ENCODE results near the gene ECM2. TPM values are rescaled to one million over a fixed set of nuclear protein-coding genes. Genes with fewer than 3 reads are reported as not detected.
A peak's percentile ranks its signal among the peaks of the same experiment; 100 is the strongest.

ECM2 gene
- total and polyA plus RNA-seq, 2 experiments from 2014 or later: 2.4 to 4.5 TPM

GRCh38 chr9:92476962-92477361, 58.8 kb downstream of the ECM2 start:
- Histone ChIP-seq H3K4me3 (no peak overlapping the region), H3K9me2 (ENCODE audit: insufficient read depth) (no peaks in the 10 kb centered on the region), H3K4me2 (ENCODE audit: unreplicated experiment) (no peak overlapping the region), H3K27ac (no peak overlapping the region), H3K79me2 (ENCODE audit: insufficient read depth) (no peaks in the 10 kb centered on the region), H3K9me3 (ENCODE audit: low read depth) (no peaks in the 10 kb centered on the region), H3K36me3 (ENCODE audit: low read depth) (no peaks in the 10 kb centered on the region), H3K9ac (no peak overlapping the region), H3F3A (ENCODE audit: insufficient read depth) (peaks cover 12% of the 10 kb centered on the region), H4K20me1 (ENCODE audit: insufficient read depth) (no peaks in the 10 kb centered on the region), H2AFZ (no peak overlapping the region), H3K27me3 (replicated peaks; ENCODE audit: insufficient read depth) (no peaks in the 10 kb centered on the region), H3K4me1 (ENCODE audit: insufficient read depth) (peaks cover 24% of the 10 kb centered on the region)
- TF ChIP-seq EZH2 (IDR thresholded peaks at IDR 0.05; ENCODE audit: insufficient read depth, poor library complexity, severe bottlenecking) (no peak), EZH2phosphoT487 (IDR thresholded peaks at IDR 0.05; ENCODE audit: insufficient read depth, low read depth) (no peak)
- DNase-seq: no peak
- 100% methylated on average over 1 of the region's 1 CpG for WGBS, 2 experiments (ENCODE audit: low coverage in 1 of 2, low lambda C conversion rate in 2 of 2, missing lambda C conversion rate in 2 of 2)
- in situ Hi-C loops (cut with MboI): no loop called here

GRCh38 chr9:92474587-92474986, 61.2 kb downstream of the ECM2 start:
- Histone ChIP-seq H3K79me2 (ENCODE audit: insufficient read depth) (no peaks in the 10 kb centered on the region), H3K9me3 (ENCODE audit: low read depth) (no peaks in the 10 kb centered on the region), H3K9me2 (ENCODE audit: insufficient read depth) (no peaks in the 10 kb centered on the region), H3K27ac (no peak overlapping the region), H3K27me3 (replicated peaks; ENCODE audit: insufficient read depth) (no peaks in the 10 kb centered on the region), H3K4me2 (ENCODE audit: unreplicated experiment) (no peak overlapping the region), H3K4me1 (ENCODE audit: insufficient read depth) (no peaks in the 10 kb centered on the region), H3F3A (ENCODE audit: insufficient read depth) (no peaks in the 10 kb centered on the region), H3K4me3 (no peak overlapping the region), H4K20me1 (ENCODE audit: insufficient read depth) (no peaks in the 10 kb centered on the region), H3K36me3 (ENCODE audit: low read depth) (no peaks in the 10 kb centered on the region), H2AFZ (no peak overlapping the region), H3K9ac (no peak overlapping the region)
- no peak for DNase-seq
- no peak for TF ChIP-seq EZH2 (IDR thresholded peaks at IDR 0.05; ENCODE audit: insufficient read depth, poor library complexity, severe bottlenecking)
- no peak for TF ChIP-seq EZH2phosphoT487 (IDR thresholded peaks at IDR 0.05; ENCODE audit: insufficient read depth, low read depth)
- 96 to 98% methylated on average over 3 of the region's 3 CpGs for WGBS, 2 experiments (ENCODE audit: low coverage in 1 of 2, low lambda C conversion rate in 2 of 2, missing lambda C conversion rate in 2 of 2)
- in situ Hi-C loops (cut with MboI): no loop called here

GRCh38 chr9:92468206-92468605, 67.6 kb downstream of the ECM2 start:
- H3F3A ChIP-seq (ENCODE audit: insufficient read depth): peaks cover 26% of the 10 kb centered on the region
- H3K27me3 ChIP-seq (replicated peaks; ENCODE audit: insufficient read depth): no peaks in the 10 kb centered on the region
- peak overlapping the region; percentile 1; the same call in 1 of the 2 replicates for H2AFZ ChIP-seq
- H3K4me2 ChIP-seq (ENCODE audit: unreplicated experiment): peak overlapping the region; percentile 9
- no peaks in the 10 kb centered on the region for H4K20me1 ChIP-seq (ENCODE audit: insufficient read depth)
- no peak for TF ChIP-seq EZH2phosphoT487 (IDR thresholded peaks at IDR 0.05; ENCODE audit: insufficient read depth, low read depth)
- no peak for TF ChIP-seq EZH2 (IDR thresholded peaks at IDR 0.05; ENCODE audit: insufficient read depth, poor library complexity, severe bottlenecking)
- no peak overlapping the region for H3K4me3 ChIP-seq
- no peak overlapping the region for H3K9ac ChIP-seq
- H3K9me2 ChIP-seq (ENCODE audit: insufficient read depth): no peaks in the 10 kb centered on the region
- H3K9me3 ChIP-seq (ENCODE audit: low read depth): no peaks in the 10 kb centered on the region
- H3K4me1 ChIP-seq (ENCODE audit: insufficient read depth): peaks cover 27% of the 10 kb centered on the region
- in situ Hi-C loops (cut with MboI): no loop called here
- DNase-seq: peak; percentile 85
- H3K36me3 ChIP-seq (ENCODE audit: low read depth): no peaks in the 10 kb centered on the region
- 60 to 65% methylated on average over 2 of the region's 2 CpGs for WGBS, 2 experiments (ENCODE audit: low coverage in 1 of 2, low lambda C conversion rate in 2 of 2, missing lambda C conversion rate in 2 of 2)
- H3K79me2 ChIP-seq (ENCODE audit: insufficient read depth): no peaks in the 10 kb centered on the region
- H3K27ac ChIP-seq: peak overlapping the region; percentile 33

- Histone ChIP-seq H3K27ac (peak overlapping the region; percentile 33), H3K4me1 (ENCODE audit: insufficient read depth) (peaks cover 30% of the 10 kb centered on the region), H2AFZ (peak overlapping the region; percentile 1; the same call in 1 of the 2 replicates), H3K9ac (no peak overlapping the region), H3K4me2 (ENCODE audit: unreplicated experiment) (no peak overlapping the region), H3K79me2 (ENCODE audit: insufficient read depth) (no peaks in the 10 kb centered on the region), H3F3A (ENCODE audit: insufficient read depth) (peaks cover 26% of the 10 kb centered on the region), H3K9me3 (ENCODE audit: low read depth) (no peaks in the 10 kb centered on the region), H3K27me3 (replicated peaks; ENCODE audit: insufficient read depth) (no peaks in the 10 kb centered on the region), H4K20me1 (ENCODE audit: insufficient read depth) (no peaks in the 10 kb centered on the region), H3K36me3 (ENCODE audit: low read depth) (no peaks in the 10 kb centered on the region), H3K4me3 (no peak overlapping the region), H3K9me2 (ENCODE audit: insufficient read depth) (no peaks in the 10 kb centered on the region)
- DNase-seq: peak; percentile 5
- WGBS, 2 experiments (ENCODE audit: low coverage in 1 of 2, low lambda C conversion rate in 2 of 2, missing lambda C conversion rate in 2 of 2): 47 to 62% methylated on average over 2 of the region's 2 CpGs
- TF ChIP-seq EZH2 (IDR thresholded peaks at IDR 0.05; ENCODE audit: insufficient read depth, poor library complexity, severe bottlenecking) (no peak), EZH2phosphoT487 (IDR thresholded peaks at IDR 0.05; ENCODE audit: insufficient read depth, low read depth) (no peak)
- in situ Hi-C loops (cut with MboI): no loop called here
Observed at GRCh38 chr9:92467511-92467910, 68.3 kb downstream of the ECM2 start.

GRCh38 chr9:92467041-92467440, 68.7 kb downstream of the ECM2 start:
- Histone ChIP-seq H3K4me2 (ENCODE audit: unreplicated experiment) (no peak overlapping the region), H3K27ac (no peak overlapping the region), H3K27me3 (replicated peaks; ENCODE audit: insufficient read depth) (no peaks in the 10 kb centered on the region), H3K4me1 (ENCODE audit: insufficient read depth) (peaks cover 30% of the 10 kb centered on the region), H3K9me3 (ENCODE audit: low read depth) (no peaks in the 10 kb centered on the region), H3K9me2 (ENCODE audit: insufficient read depth) (no peaks in the 10 kb centered on the region), H3K9ac (no peak overlapping the region), H3K4me3 (no peak overlapping the region), H3K79me2 (ENCODE audit: insufficient read depth) (no peaks in the 10 kb centered on the region), H3F3A (ENCODE audit: insufficient read depth) (peaks cover 26% of the 10 kb centered on the region), H4K20me1 (ENCODE audit: insufficient read depth) (no peaks in the 10 kb centered on the region), H3K36me3 (ENCODE audit: low read depth) (no peaks in the 10 kb centered on the region), H2AFZ (no peak overlapping the region)
- 96 to 100% methylated on average over 1 of the region's 1 CpG for WGBS, 2 experiments (ENCODE audit: low coverage in 1 of 2, low lambda C conversion rate in 2 of 2, missing lambda C conversion rate in 2 of 2)
- no peak for DNase-seq
- TF ChIP-seq EZH2 (IDR thresholded peaks at IDR 0.05; ENCODE audit: insufficient read depth, poor library complexity, severe bottlenecking) (no peak), EZH2phosphoT487 (IDR thresholded peaks at IDR 0.05; ENCODE audit: insufficient read depth, low read depth) (no peak)
- in situ Hi-C loops (cut with MboI): no loop called here

Data from GM23248 (cell line).